ENCODE data around the gene CFAP97D1.

DNA sequence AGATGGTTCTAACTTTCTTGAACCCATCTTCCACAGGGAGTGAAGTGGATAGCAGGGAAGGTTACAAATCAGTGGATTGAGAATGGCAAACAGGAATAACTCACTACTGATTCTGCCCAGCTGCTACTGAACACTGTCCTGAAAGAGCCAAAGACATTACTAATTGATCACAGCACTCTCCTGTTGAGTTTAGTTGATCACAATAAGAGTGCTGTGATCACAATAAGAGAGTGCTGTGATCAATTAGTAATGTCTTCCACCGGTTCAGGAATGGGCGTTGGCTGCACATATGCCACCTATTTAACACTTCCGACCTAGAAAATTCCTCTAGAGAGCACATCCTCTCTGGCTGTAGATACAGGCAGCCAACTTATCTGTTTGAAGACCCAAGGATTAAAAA lies 11.4 kb downstream of the CFAP97D1 start:
- TF ChIP-seq, protein P1, sequence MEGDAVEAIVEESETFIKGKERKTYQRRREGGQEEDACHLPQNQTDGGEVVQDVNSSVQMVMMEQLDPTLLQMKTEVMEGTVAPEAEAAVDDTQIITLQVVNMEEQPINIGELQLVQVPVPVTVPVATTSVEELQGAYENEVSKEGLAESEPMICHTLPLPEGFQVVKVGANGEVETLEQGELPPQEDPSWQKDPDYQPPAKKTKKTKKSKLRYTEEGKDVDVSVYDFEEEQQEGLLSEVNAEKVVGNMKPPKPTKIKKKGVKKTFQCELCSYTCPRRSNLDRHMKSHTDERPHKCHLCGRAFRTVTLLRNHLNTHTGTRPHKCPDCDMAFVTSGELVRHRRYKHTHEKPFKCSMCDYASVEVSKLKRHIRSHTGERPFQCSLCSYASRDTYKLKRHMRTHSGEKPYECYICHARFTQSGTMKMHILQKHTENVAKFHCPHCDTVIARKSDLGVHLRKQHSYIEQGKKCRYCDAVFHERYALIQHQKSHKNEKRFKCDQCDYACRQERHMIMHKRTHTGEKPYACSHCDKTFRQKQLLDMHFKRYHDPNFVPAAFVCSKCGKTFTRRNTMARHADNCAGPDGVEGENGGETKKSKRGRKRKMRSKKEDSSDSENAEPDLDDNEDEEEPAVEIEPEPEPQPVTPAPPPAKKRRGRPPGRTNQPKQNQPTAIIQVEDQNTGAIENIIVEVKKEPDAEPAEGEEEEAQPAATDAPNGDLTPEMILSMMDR (IDR thresholded peaks at IDR 0.05; ENCODE audit: poor library complexity): no peak
- no peak for TF ChIP-seq EZH2phosphoT487 (IDR thresholded peaks at IDR 0.05; ENCODE audit: low read depth, severe bottlenecking, unreplicated experiment)
